GM12874 (cell line): ENCODE data around the gene PPDPF.

Source experiments
- TF ChIP-seq, protein P1 (sequence below): IDR thresholded peaks from 2 replicates; pipeline ENCODE4 v1.5.1; 2011; ENCODE audit warnings: low read depth, mild to moderate bottlenecking, control low read depth, low read length, moderate library complexity; ENCODE audit not compliant: insufficient read depth

PPDPF gene

DNA sequence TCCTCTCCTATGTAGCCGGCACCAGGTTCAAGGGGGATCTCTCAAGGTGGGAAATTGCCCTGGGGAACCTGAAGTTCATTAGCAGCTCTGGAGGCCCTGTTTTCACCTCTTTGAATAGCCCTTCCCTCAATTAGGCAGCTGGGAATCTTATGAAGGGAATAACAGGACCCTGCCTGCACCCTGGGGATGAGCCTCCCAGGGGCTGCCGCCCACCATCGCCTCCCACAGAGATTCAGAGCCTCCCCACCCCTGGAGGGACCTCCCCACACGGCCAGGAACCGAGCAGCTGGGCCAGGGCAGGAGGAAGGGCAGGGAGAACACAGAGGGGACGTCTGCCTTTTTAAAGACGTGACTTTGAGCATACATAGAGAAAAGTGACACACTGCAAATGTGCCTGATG, 17.0 kb upstream of the PPDPF start:
- TF ChIP-seq, protein P1, sequence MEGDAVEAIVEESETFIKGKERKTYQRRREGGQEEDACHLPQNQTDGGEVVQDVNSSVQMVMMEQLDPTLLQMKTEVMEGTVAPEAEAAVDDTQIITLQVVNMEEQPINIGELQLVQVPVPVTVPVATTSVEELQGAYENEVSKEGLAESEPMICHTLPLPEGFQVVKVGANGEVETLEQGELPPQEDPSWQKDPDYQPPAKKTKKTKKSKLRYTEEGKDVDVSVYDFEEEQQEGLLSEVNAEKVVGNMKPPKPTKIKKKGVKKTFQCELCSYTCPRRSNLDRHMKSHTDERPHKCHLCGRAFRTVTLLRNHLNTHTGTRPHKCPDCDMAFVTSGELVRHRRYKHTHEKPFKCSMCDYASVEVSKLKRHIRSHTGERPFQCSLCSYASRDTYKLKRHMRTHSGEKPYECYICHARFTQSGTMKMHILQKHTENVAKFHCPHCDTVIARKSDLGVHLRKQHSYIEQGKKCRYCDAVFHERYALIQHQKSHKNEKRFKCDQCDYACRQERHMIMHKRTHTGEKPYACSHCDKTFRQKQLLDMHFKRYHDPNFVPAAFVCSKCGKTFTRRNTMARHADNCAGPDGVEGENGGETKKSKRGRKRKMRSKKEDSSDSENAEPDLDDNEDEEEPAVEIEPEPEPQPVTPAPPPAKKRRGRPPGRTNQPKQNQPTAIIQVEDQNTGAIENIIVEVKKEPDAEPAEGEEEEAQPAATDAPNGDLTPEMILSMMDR: no peak

- TF ChIP-seq, protein P1: no peak
Measured at GRCh38 chr20:63504642-63505041, 15.9 kb upstream of the PPDPF start.

DNA sequence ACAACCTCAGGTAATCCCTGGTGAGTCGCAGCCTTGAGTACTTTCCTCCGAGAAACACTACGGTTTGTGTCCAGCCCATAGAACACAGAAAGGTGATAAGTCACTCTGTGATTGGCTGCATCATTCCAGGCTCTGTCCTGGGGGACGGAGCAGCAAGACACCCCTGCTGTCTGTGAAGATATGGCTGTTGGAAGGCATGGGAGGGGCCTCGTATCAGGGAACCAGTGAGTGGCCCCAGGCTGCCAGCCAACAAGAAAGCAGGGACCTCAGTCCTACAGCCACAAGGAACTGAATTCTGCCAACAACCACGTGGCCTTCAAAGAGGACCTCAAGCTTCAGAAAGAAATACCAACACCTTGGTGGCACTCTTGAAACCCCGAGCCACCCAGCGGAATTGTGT, 15.3 kb upstream of the PPDPF start:
- TF ChIP-seq, protein P1: no peak

DNA sequence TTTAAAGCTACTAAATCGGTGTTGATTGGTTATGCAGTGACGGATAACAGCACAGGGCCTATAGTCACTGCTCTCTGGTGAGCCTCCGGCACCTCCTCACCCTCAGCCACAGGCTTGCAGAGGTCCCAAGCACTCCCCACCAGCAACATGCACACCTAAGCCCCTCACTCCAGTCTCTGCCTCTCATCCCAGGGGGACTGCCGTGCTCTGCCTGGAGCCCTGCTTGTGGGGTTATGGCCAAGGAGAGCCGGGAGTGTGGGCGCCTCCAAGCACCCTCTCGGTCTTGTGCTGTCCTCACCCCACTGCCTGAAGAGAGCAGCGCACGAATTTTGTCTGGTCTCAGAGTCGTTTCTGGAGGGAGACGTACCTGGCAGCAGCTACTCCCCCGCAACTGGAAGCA, 14.8 kb upstream of the PPDPF start:
- TF ChIP-seq, protein P1: no peak

- TF ChIP-seq, protein P1: no peak
Measured at GRCh38 chr20:63507083-63507743, 13.4 kb upstream of the PPDPF start.

DNA sequence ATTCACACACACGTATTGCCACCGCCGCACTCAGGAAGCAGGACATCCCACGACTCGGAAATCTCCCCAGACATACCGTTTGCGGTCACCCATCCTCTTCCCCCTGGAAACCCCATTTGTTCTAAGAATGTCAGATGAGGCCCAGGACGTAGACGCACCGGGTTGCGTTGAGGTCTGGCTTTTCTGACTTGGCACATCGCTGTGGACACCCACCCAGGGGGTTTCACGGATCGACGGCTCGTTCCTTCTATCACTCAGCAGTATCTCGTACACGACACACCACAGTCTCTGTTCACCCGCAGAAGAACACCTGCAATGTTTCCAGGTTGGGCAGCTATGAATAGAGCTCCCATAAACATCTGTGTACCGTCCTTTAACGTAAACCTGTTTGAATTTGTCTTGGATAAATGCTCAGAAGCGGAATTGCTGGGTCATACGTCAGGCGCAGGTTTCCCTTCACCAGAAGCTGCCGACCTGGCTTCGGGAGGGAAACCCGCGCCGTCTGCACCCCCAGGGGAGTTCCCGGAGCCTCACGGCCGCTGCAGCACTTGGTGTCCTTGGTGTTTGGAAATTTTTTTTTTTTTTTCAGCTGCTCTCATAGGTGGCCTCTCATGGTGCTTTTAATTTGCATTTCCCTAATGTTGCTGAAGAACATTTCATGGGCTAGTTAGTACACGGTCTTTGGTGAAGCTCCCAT, 12.3 kb upstream of the PPDPF start:
- TF ChIP-seq, protein P1: no peak

DNA sequence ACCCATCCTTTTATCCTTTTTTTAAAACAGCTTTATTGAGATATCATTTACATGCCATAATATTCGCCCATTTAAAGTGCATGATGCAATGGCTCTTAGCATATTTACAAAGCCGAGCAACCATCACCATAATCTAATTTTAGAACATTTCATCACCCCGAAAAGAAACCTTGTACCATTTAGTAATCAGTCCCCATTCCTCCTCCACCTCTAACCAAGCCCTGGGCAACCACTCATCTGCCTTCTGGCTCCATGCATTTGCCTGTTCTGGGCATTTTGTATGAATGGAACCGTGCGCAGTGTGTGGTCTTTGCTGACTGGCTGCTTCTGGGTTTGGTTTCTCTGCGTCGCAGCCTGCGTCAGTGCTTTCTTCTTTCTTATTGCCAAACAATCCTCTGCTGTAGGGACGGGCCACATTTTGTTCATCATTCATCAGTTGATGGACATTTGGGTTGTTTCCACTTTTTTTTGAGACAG, 11.4 kb upstream of the PPDPF start:
- TF ChIP-seq, protein P1: no peak
